H1 (cell line): ENCODE data around the gene R3HDM2.

Experiments used
- POLR2A ChIP-seq, 2 experiments: IDR thresholded peaks; 1 replicate in 1 of 2; 2 replicates in 1 of 2; pipeline ENCODE4 v1.6.1; 2011; ENCODE audit warnings: low read depth in 2 of 2, low read length in 2 of 2, mild to moderate bottlenecking in 2 of 2; ENCODE audit errors: control extremely low read depth in 1 of 2
- POLR2AphosphoS5 ChIP-seq: IDR thresholded peaks from 2 replicates; pipeline ENCODE4 v1.6.1; 2011; ENCODE audit warnings: low read depth, low read length
- TF ChIP-seq, protein P1 (sequence below), 3 experiments: IDR thresholded peaks; 1 replicate in 2 of 3; 2 replicates in 1 of 3; pipeline versions ENCODE4 v1.5.1 to v1.6.1; 2011; ENCODE audit warnings: low read length in 3 of 3, mild to moderate bottlenecking in 3 of 3, inconsistent platforms in 2 of 3, low read depth in 1 of 3, moderate library complexity in 1 of 3; ENCODE audit not compliant: insufficient read depth in 1 of 3; ENCODE audit errors: control extremely low read depth in 1 of 3

DNA sequence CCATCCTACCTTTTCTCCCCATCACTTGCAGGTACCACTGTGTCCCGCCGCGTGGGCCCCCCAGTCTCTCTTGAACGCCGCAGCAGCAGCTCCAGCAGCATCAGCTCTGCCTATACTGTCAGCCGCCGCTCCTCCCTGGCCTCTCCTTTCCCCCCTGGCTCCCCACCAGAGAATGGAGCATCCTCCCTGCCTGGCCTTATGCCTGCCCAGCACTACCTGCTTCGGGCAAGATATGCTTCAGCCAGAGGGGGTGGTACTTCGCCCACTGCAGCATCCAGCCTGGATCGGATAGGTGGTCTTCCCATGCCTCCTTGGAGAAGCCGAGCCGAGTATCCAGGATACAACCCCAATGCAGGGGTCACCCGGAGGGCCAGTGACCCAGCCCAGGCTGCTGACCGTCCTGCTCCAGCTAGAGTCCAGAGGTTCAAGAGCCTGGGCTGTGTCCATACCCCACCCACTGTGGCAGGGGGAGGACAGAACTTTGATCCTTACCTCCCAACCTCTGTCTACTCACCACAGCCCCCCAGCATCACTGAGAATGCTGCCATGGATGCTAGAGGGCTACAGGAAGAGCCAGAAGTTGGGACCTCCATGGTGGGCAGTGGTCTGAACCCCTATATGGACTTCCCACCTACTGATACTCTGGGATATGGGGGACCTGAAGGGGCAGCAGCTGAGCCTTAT lies 39.6 kb upstream of the R3HDM2 start:
- TF ChIP-seq, protein P1, sequence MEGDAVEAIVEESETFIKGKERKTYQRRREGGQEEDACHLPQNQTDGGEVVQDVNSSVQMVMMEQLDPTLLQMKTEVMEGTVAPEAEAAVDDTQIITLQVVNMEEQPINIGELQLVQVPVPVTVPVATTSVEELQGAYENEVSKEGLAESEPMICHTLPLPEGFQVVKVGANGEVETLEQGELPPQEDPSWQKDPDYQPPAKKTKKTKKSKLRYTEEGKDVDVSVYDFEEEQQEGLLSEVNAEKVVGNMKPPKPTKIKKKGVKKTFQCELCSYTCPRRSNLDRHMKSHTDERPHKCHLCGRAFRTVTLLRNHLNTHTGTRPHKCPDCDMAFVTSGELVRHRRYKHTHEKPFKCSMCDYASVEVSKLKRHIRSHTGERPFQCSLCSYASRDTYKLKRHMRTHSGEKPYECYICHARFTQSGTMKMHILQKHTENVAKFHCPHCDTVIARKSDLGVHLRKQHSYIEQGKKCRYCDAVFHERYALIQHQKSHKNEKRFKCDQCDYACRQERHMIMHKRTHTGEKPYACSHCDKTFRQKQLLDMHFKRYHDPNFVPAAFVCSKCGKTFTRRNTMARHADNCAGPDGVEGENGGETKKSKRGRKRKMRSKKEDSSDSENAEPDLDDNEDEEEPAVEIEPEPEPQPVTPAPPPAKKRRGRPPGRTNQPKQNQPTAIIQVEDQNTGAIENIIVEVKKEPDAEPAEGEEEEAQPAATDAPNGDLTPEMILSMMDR (IDR thresholded peaks at IDR 0.05; ENCODE audit: control extremely low read depth in 1 of 3, insufficient read depth in 1 of 3, low read depth in 1 of 3, low read length in 3 of 3): no peak
- TF ChIP-seq POLR2AphosphoS5: no peak
- no peak for TF ChIP-seq POLR2A (IDR thresholded peaks at IDR 0.05; ENCODE audit: control extremely low read depth in 1 of 2, low read depth in 2 of 2, low read length in 2 of 2)
